NCI-H510A treated with DMSO at 0.1 percent for 48 hours (cell line): Measurements from ENCODE around the gene TRIM47.
A peak's percentile ranks its signal among the peaks of the same experiment; 100 is the strongest.

Experiments
- DNase-seq: peaks from one replicate; lab custom pipeline; 2025; lab: John Stamatoyannopoulos, UW

Gene TRIM47

GRCh38 chr17:75830164-75831031, 48.0 kb downstream of the TRIM47 start:
- no peak for DNase-seq

- no peak for DNase-seq
Measured at GRCh38 chr17:75829747-75830146, 48.6 kb downstream of the TRIM47 start.

- DNase-seq, result no peak
Measured at GRCh38 chr17:75828741-75829140, 49.6 kb downstream of the TRIM47 start.

- DNase-seq, result no peak
Measured at GRCh38 chr17:75828076-75828400, 50.3 kb downstream of the TRIM47 start.

- peak; percentile 65 for DNase-seq
Measured at GRCh38 chr17:75827308-75828075, 50.9 kb downstream of the TRIM47 start.

GRCh38 chr17:75826561-75827307, 51.6 kb downstream of the TRIM47 start:
- no peak for DNase-seq

- no peak for DNase-seq
Measured at GRCh38 chr17:75825748-75826370, 52.5 kb downstream of the TRIM47 start.

GRCh38 chr17:75825149-75825552, 53.2 kb downstream of the TRIM47 start:
- no peak for DNase-seq

GRCh38 chr17:75824666-75825065, 53.7 kb downstream of the TRIM47 start:
- DNase-seq, result no peak
